NCI-H2029 (cell line): ENCODE data around the gene RAD54L2.
A peak's percentile ranks its signal among the peaks of the same experiment; 100 is the strongest.
"Not testable (repeated sequence)": the region's sequence is repeated elsewhere in the genome, so short reads cannot be mapped to it uniquely, and the experiment has no call there.

Experiments
- DNase-seq: peaks from one replicate; lab custom pipeline; 2025; lab: John Stamatoyannopoulos, UW

Gene RAD54L2

GRCh38 chr3:51538459-51539290 lies at the start of gene RAD54L2:
TSS of gene RAD54L2 (plus strand) at chr3:51538719. CDS start at chr3:51590421, 51,702 bp downstream.
- DNase-seq: peak; percentile 23

GRCh38 chr3:51498876-51499738 lies 39.4 kb upstream of the RAD54L2 start:
- DNase-seq: peak; percentile 86

- no peak for DNase-seq
These were observed 37.8 kb upstream of the RAD54L2 start for GRCh38 chr3:51500632-51501131.

GRCh38 chr3:51501833-51502561 lies 36.5 kb upstream of the RAD54L2 start:
- peak; percentile 1 for DNase-seq

- DNase-seq: no peak
These were observed 36.0 kb upstream of the RAD54L2 start for GRCh38 chr3:51502562-51502910.

GRCh38 chr3:51503007-51503406 lies 35.5 kb upstream of the RAD54L2 start:
- DNase-seq: no peak

- DNase-seq: no peak
These were observed 30.3 kb upstream of the RAD54L2 start for GRCh38 chr3:51508255-51508654.

GRCh38 chr3:51510996-51511395 lies 27.5 kb upstream of the RAD54L2 start:
- no peak for DNase-seq

- no peak for DNase-seq
These were observed 24.3 kb upstream of the RAD54L2 start for GRCh38 chr3:51514210-51514609.

GRCh38 chr3:51519848-51520247 lies 18.7 kb upstream of the RAD54L2 start:
- no peak for DNase-seq

GRCh38 chr3:51520906-51521730 lies 17.4 kb upstream of the RAD54L2 start:
- not testable (repeated sequence) for DNase-seq

- no peak for DNase-seq
These were observed 16.1 kb upstream of the RAD54L2 start for GRCh38 chr3:51522273-51522962.

- not testable (repeated sequence) for DNase-seq
These were observed 13.6 kb upstream of the RAD54L2 start for GRCh38 chr3:51524874-51525273.

- no peak for DNase-seq
These were observed 8.0 kb upstream of the RAD54L2 start for GRCh38 chr3:51530485-51530884.

GRCh38 chr3:51535146-51536019 lies 3.1 kb upstream of the RAD54L2 start:
- DNase-seq: no peak

GRCh38 chr3:51537631-51538030 lies 888 bp upstream of the RAD54L2 start:
- not testable (repeated sequence) for DNase-seq

- no peak for DNase-seq
These were observed 432 bp upstream of the RAD54L2 start for GRCh38 chr3:51538115-51538458.

- no peak for DNase-seq
These were observed 897 bp downstream of the RAD54L2 start for GRCh38 chr3:51539291-51539941.

GRCh38 chr3:51542596-51542995 lies 4.1 kb downstream of the RAD54L2 start:
- DNase-seq: not testable (repeated sequence)
